Gastroesophageal sphincter (tissue), 4 donors: ENCODE results near the gene U2AF1L4. TPM values are rescaled to one million over a fixed set of nuclear protein-coding genes. Genes with fewer than 3 reads are reported as not detected.

Source experiments
- ATAC-seq: fragments of 150-250 bp; one replicate; pipeline ENCODE4 v1.9.1; 2016; ENCODE audit warnings: mild to moderate bottlenecking, moderate library complexity
- H3K27ac ChIP-seq, 4 donors: fragments of 200-600 bp; sonication (generic) in 3 of 4; 1 replicate in 3 of 4; 2 replicates in 1 of 4; pipeline ENCODE4 v1.5.1; 2016 to 2019
- H3K27me3 ChIP-seq: fragments of 200-600 bp; sonication (generic); one replicate; pipeline ENCODE4 v1.5.1; 2019
- H3K36me3 ChIP-seq, 2 donors: fragments of 200-600 bp; sonication (generic); one replicate each; pipeline ENCODE4 v1.5.1; 2019; ENCODE audit warnings: control low read depth in 1 of 2
- H3K4me1 ChIP-seq, 3 donors: fragments of 200-600 bp; sonication (generic); 1 replicate in 2 of 3; 2 replicates in 1 of 3; pipeline ENCODE4 v1.5.1; 2016 to 2019; ENCODE audit warnings: control low read depth in 2 of 3
- H3K4me3 ChIP-seq, 2 donors: fragments of 200-600 bp; sonication (generic); one replicate each; pipeline ENCODE4 v1.5.1; 2019; ENCODE audit warnings: mild to moderate bottlenecking in 1 of 2, moderate library complexity in 1 of 2
- H3K9me3 ChIP-seq, 3 donors: fragments of 200-600 bp; sonication (generic); one replicate each; pipeline ENCODE4 v1.5.1; 2017 to 2019; ENCODE audit warnings: control low read depth in 2 of 3
- CTCF ChIP-seq, 4 experiments: fragments of 200-600 bp in 2 of 4; fragments of 450-650 bp in 2 of 4; sonication (generic) in 1 of 4; IDR thresholded peaks; one replicate each; pipeline ENCODE4 v1.5.1; 2017 to 2019; ENCODE audit warnings: antibody characterized with exemption in 4 of 4, mild to moderate bottlenecking in 2 of 4, moderate library complexity in 2 of 4
- EP300 ChIP-seq: sonication (generic); formaldehyde crosslinking; IDR thresholded peaks from one replicate; pipeline ENCODE4 v1.6.1; 2017; ENCODE audit warnings: antibody characterized with exemption, mild to moderate bottlenecking
- POLR2A ChIP-seq, 2 donors: fragments of 450-650 bp; IDR thresholded peaks; one replicate each; pipeline ENCODE4 v1.6.1; 2017; ENCODE audit warnings: antibody characterized with exemption in 2 of 2, mild to moderate bottlenecking in 2 of 2, moderate library complexity in 1 of 2
- POLR2AphosphoS5 ChIP-seq: sonication (generic); formaldehyde crosslinking; IDR thresholded peaks from one replicate; pipeline ENCODE4 v1.6.1; 2017; ENCODE audit warnings: antibody characterized with exemption
- WGBS, 2 donors: methylation state at CpG; one replicate each; pipeline ENCODE4 v1.1.5; 2018; ENCODE audit warnings: low coverage in 1 of 2; 5-methylcytosine and 5-hydroxymethylcytosine counted together
- total RNA-seq, 4 donors: library from RNA; depleted of rRNA; stranded (reverse); fragments of >200 nt; gene quantifications; one replicate each; pipeline ENCODE4 v1.1.0, GENCODE V29; 2016

Gene U2AF1L4
- total RNA-seq, 4 donors from 2014 or later = 7.5 to 29.3 (median 23.7) TPM

DNA sequence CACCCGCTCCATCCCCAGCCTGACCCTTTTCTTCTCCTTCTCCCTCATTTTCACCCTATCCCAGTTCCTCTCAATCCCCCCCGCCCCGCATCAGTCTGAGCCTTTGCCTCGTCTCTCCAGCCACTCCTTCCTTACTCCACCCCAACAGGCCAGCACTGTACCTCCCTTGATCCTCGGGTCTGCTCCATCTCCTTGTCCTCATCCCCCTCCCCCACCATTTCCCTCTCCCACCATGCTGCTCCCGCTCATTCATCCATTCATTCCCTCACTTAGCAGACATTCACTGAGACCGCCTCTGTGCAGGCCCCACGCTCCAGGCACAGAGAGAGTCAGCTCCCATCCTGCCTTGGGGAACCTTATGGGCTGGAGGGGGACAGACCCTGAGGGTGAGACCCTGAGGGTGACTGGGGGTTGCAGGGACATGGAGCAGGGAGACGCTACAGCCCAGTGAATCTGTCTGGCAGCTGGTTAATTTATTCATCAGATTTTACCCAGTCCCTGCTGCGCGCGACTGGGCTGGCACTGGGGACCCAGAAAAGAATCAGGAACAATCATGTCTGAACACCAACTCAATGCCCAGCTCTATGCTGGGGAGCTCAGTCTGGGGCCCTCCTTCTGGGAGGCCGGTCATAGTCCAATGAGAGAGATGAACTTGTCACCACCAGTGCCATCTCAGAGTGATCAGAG, 31.0 kb upstream of the U2AF1L4 start:
- H3K36me3 ChIP-seq = peaks cover 0 to 37% of the 10 kb centered on the region in 2 donors
- no peak for ATAC-seq
- TF ChIP-seq EP300 (no peak), POLR2AphosphoS5 (no peak), POLR2A (IDR thresholded peaks at IDR 0.05) (no peak), CTCF (IDR thresholded peaks at IDR 0.05) (no peak)
- H3K4me1 ChIP-seq = peaks cover 0 to 21% (median 5%) of the 10 kb centered on the region in 3 donors
- 10 to 12% methylated on average over 4 to 5 of the region's 13 CpGs for WGBS, 2 donors
- peak overlapping the region in 1 of 4 donors; percentile 79 for H3K27ac ChIP-seq
- H3K27me3 ChIP-seq = no peaks in the 10 kb centered on the region
- no peaks in the 10 kb centered on the region for H3K9me3 ChIP-seq
- peak overlapping the region; percentile 54 to 94 for H3K4me3 ChIP-seq

DNA sequence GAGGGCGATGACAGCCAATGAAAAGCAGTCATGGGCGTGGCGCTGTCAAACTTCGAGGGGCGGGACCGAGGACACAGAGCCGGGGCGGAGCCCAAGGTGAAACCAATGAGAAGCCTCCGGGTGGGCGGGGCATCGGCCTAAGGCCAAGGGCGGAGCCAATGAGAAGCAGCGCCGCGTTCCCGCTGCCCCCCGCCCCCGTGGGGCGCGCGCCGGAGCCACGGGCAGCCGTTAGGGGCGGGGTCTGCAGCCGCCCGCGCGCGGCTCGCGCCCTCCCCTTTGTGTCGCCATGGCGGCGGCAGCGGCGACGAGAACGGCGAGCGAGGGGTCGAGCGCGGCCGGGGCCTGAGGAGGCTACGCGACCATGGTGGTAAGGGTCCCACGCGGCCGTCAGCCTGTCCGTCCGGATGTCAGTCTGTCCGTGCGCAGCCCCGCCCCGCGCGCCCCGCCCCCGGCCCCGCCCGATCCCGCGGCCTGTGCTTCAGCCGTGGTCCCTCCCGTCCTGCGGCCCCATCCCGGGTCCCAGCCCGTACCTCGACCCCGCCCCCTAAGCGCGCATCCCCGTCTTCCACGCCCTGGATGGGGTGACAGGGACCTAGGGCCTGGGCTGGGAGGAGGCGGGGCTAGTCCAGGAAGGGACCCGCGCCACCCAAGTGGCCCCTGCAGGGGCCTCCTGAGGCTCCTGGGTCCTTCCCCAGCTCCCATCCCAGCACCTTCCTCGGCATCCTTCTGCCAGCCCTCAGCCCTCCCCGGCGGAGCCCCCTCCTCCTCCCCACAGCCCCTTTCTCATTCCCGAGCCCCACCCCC, 30.3 kb upstream of the U2AF1L4 start, which contains the start of gene ARHGAP33:
ARHGAP33 (plus strand) TSS at position 267 of the 804 bp plus-strand sequence; CDS start at position 362, 95 bp downstream.
- Histone ChIP-seq H3K27ac (peak within 1 kb of the TSS in 3 of 4 donors; percentile 41 to 79 (median 64)), H3K4me1 (peaks cover 0 to 21% (median 5%) of the 10 kb centered on the region in 3 donors), H3K9me3 (no peaks in the 10 kb centered on the region), H3K27me3 (no peaks in the 10 kb centered on the region), H3K36me3 (peaks cover 0 to 29% of the 10 kb centered on the region in 2 donors), H3K4me3 (peak within 1 kb of the TSS; percentile 54 to 94)
- 0% methylated on average over 14 to 15 of the region's 82 CpGs for WGBS, 2 donors
- TF ChIP-seq POLR2A (IDR thresholded peaks at IDR 0.05) = no peak
- peak in 1 of 4 experiments; percentile 23 for TF ChIP-seq CTCF (IDR thresholded peaks at IDR 0.05)
- TF ChIP-seq EP300 = no peak
- peak; percentile 98 for ATAC-seq

DNA sequence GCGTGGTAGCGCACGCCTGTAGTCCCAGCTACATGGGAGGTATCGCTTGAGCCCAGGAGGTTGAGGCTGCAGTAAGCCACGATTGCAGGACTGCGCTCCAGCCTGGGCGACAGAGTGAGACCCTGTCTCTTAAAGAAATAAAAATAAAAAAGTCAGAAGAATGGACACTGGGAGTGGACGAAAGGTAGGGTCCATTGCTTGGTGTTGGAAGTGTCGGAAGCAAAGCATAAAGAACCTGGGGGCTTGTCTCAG, 29.8 kb upstream of the U2AF1L4 start:
- TF ChIP-seq EP300 (no peak), POLR2A (IDR thresholded peaks at IDR 0.05) (no peak), CTCF (IDR thresholded peaks at IDR 0.05) (no peak)
- H3K27ac ChIP-seq = no peak overlapping the region
- peak overlapping the region; percentile 54 to 94 for H3K4me3 ChIP-seq
- no peaks in the 10 kb centered on the region for H3K27me3 ChIP-seq
- ATAC-seq = no peak
- 10 to 18% methylated on average over 7 to 9 of the region's 9 CpGs for WGBS, 2 donors
- H3K36me3 ChIP-seq = peaks cover 0 to 24% of the 10 kb centered on the region in 2 donors
- no peaks in the 10 kb centered on the region for H3K9me3 ChIP-seq
- H3K4me1 ChIP-seq = peaks cover 0 to 21% (median 5%) of the 10 kb centered on the region in 3 donors

GRCh38 chr19:35774274-35775045, 29.2 kb upstream of the U2AF1L4 start:
- Histone ChIP-seq H3K27ac (no peak overlapping the region), H3K4me1 (peaks cover 0 to 21% (median 5%) of the 10 kb centered on the region in 3 donors), H3K4me3 (peak overlapping the region; percentile 54 to 94), H3K36me3 (peaks cover 0 to 19% of the 10 kb centered on the region in 2 donors), H3K27me3 (no peaks in the 10 kb centered on the region), H3K9me3 (no peaks in the 10 kb centered on the region)
- 40 to 44% methylated on average over 10 to 14 of the region's 16 CpGs for whole genome bisulfite sequencing, 2 donors
- TF ChIP-seq POLR2AphosphoS5 (no peak), EP300 (no peak), CTCF (IDR thresholded peaks at IDR 0.05) (no peak), POLR2A (IDR thresholded peaks at IDR 0.05) (no peak)
- no peak for ATAC-seq
